ENCODE data around the gene C11orf65.
A peak's percentile ranks its signal among the peaks of the same experiment; 100 is the strongest.

DNA sequence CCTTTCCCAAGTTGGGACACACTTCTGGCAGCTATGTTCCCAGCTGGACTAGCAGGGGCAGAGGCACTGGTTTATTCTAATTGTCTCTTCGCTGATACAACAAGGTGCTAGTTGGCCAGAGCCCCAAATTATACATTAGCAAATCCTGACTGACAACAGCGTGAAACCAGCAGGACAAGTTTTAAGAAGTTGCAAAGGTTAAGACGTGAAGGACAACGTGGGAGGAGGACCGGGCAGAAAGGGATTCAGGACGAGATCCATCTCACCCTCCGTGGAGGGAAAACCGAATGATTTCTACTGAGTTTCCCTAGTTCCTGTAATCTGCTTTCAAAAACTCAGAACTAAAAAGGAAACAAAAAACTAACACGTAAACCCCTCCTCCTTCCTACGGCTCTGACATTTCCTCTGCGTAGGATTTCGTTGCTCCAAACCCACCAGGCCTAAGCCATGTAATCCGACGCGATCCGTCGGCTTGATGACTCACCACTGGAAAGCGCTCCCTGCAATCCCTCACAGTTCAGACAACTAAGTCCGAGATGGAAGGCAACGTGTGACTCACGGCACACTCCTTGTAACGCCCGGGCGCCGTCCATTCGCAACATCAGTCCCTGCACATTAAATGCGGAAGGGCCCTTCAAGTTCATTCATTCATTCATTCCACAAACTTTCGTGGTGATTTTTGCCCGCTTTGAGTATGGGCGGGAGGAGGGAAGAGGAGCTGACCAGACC is 30.2 kb upstream of the C11orf65 start:
- TF ChIP-seq POLR2AphosphoS5 (IDR thresholded peaks at IDR 0.05), result peak; percentile 89 to 99 (median 94)
- TF ChIP-seq, protein P1, sequence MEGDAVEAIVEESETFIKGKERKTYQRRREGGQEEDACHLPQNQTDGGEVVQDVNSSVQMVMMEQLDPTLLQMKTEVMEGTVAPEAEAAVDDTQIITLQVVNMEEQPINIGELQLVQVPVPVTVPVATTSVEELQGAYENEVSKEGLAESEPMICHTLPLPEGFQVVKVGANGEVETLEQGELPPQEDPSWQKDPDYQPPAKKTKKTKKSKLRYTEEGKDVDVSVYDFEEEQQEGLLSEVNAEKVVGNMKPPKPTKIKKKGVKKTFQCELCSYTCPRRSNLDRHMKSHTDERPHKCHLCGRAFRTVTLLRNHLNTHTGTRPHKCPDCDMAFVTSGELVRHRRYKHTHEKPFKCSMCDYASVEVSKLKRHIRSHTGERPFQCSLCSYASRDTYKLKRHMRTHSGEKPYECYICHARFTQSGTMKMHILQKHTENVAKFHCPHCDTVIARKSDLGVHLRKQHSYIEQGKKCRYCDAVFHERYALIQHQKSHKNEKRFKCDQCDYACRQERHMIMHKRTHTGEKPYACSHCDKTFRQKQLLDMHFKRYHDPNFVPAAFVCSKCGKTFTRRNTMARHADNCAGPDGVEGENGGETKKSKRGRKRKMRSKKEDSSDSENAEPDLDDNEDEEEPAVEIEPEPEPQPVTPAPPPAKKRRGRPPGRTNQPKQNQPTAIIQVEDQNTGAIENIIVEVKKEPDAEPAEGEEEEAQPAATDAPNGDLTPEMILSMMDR (IDR thresholded peaks at IDR 0.05), result no peak

All from sigmoid colon (tissue), 4 donors.